Measurements from ENCODE around the gene ANKRD53. TPM values are rescaled to one million over a fixed set of nuclear protein-coding genes. Genes with fewer than 3 reads are reported as not detected.

The ANKRD53 gene
- total and polyA plus RNA-seq, 2 experiments from 2014 or later = 0.97 to 4.7 TPM

GRCh38 chr2:70947556-70948184, 30.8 kb upstream of the ANKRD53 start:
- Histone ChIP-seq H2AFZ (no peak overlapping the region), H3K79me2 (no peaks in the 10 kb centered on the region), H3K27me3 (peaks cover 47% of the 10 kb centered on the region), H3K27ac (no peak overlapping the region), H4K20me1 (ENCODE audit: insufficient read depth, poor library complexity, severe bottlenecking) (no peaks in the 10 kb centered on the region), H3K36me3 (replicated peaks; ENCODE audit: insufficient read depth, low read depth) (no peaks in the 10 kb centered on the region), H3K4me1 (ENCODE audit: insufficient read depth) (peaks cover 3% of the 10 kb centered on the region), H3K4me2 (peak overlapping the region; percentile 74), H3K9me3 (ENCODE audit: low read depth) (no peaks in the 10 kb centered on the region), H3K4me3 (no peak overlapping the region), H3K9me2 (replicated peaks; ENCODE audit: insufficient read depth) (no peaks in the 10 kb centered on the region)
- 43% methylated on average over 11 of the region's 11 CpGs for WGBS (ENCODE audit: low lambda C conversion rate, missing lambda C conversion rate)
- no peak for DNase-seq (ENCODE audit: low spot score)
- TF ChIP-seq EZH2phosphoT487 (IDR thresholded peaks at IDR 0.05; ENCODE audit: low read depth, severe bottlenecking, unreplicated experiment) = no peak
- TF ChIP-seq CTCF (IDR thresholded peaks at IDR 0.05; ENCODE audit: poor library complexity) = no peak
- TF ChIP-seq EZH2 (IDR thresholded peaks at IDR 0.05; ENCODE audit: borderline replicate concordance) = no peak

- no peak for TF ChIP-seq EZH2phosphoT487 (IDR thresholded peaks at IDR 0.05; ENCODE audit: low read depth, severe bottlenecking, unreplicated experiment)
- TF ChIP-seq CTCF (IDR thresholded peaks at IDR 0.05; ENCODE audit: poor library complexity) = peak; percentile 88
- TF ChIP-seq EZH2 (IDR thresholded peaks at IDR 0.05; ENCODE audit: borderline replicate concordance) = no peak
- H3K4me3 ChIP-seq = no peak overlapping the region
- H3K36me3 ChIP-seq (replicated peaks; ENCODE audit: insufficient read depth, low read depth) = no peaks in the 10 kb centered on the region
- H3K9me2 ChIP-seq (replicated peaks; ENCODE audit: insufficient read depth) = no peaks in the 10 kb centered on the region
- peak; percentile 87 for DNase-seq (ENCODE audit: low spot score)
- peaks cover 3% of the 10 kb centered on the region for H3K4me1 ChIP-seq (ENCODE audit: insufficient read depth)
- no peaks in the 10 kb centered on the region for H4K20me1 ChIP-seq (ENCODE audit: insufficient read depth, poor library complexity, severe bottlenecking)
- H3K9me3 ChIP-seq (ENCODE audit: low read depth) = no peaks in the 10 kb centered on the region
- no peaks in the 10 kb centered on the region for H3K79me2 ChIP-seq
- H2AFZ ChIP-seq = peak overlapping the region; percentile 20
- 10% methylated on average over 27 of the region's 27 CpGs for WGBS (ENCODE audit: low lambda C conversion rate, missing lambda C conversion rate)
- H3K27me3 ChIP-seq = peaks cover 55% of the 10 kb centered on the region
- H3K4me2 ChIP-seq = peak overlapping the region; percentile 74
- no peak overlapping the region for H3K27ac ChIP-seq
Measured at GRCh38 chr2:70948337-70949003, 30.0 kb upstream of the ANKRD53 start.

- Histone ChIP-seq H3K4me1 (ENCODE audit: insufficient read depth) (peaks cover 3% of the 10 kb centered on the region), H3K27me3 (peaks cover 61% of the 10 kb centered on the region), H4K20me1 (ENCODE audit: insufficient read depth, poor library complexity, severe bottlenecking) (no peaks in the 10 kb centered on the region), H2AFZ (no peak overlapping the region), H3K4me2 (no peak overlapping the region), H3K79me2 (no peaks in the 10 kb centered on the region), H3K36me3 (replicated peaks; ENCODE audit: insufficient read depth, low read depth) (no peaks in the 10 kb centered on the region), H3K9me2 (replicated peaks; ENCODE audit: insufficient read depth) (no peaks in the 10 kb centered on the region), H3K27ac (no peak overlapping the region), H3K4me3 (no peak overlapping the region), H3K9me3 (ENCODE audit: low read depth) (no peaks in the 10 kb centered on the region)
- no peak for DNase-seq (ENCODE audit: low spot score)
- TF ChIP-seq EZH2phosphoT487 (IDR thresholded peaks at IDR 0.05; ENCODE audit: low read depth, severe bottlenecking, unreplicated experiment) = no peak
- TF ChIP-seq EZH2 (IDR thresholded peaks at IDR 0.05; ENCODE audit: borderline replicate concordance) = no peak
- TF ChIP-seq CTCF (IDR thresholded peaks at IDR 0.05; ENCODE audit: poor library complexity) = no peak
- WGBS (ENCODE audit: low lambda C conversion rate, missing lambda C conversion rate) = 76% methylated on average over 11 of the region's 11 CpGs
Measured at GRCh38 chr2:70949086-70949485, 29.3 kb upstream of the ANKRD53 start.
